ENCODE results near the gene DPF1.
A peak's percentile ranks its signal among the peaks of the same experiment; 100 is the strongest.

DPF1 gene

GRCh38 chr19:38197937-38198704 lies 25.9 kb downstream of the DPF1 start:
- H3K27ac ChIP-seq: peak overlapping the region; percentile 51; the same call in 1 of the 2 replicates
- ChIA-PET CTCF (interaction anchor here (0.6 kb wide), 1 partner anchor 122 kb away, joined by 3 read pairs; no protein-coding TSS in a partner anchor), POLR2A (ENCODE audit: low non-redundant PET) (no interaction called here)
- DNase-seq (ENCODE audit: low spot score): no peak
- TF ChIP-seq, protein P1, sequence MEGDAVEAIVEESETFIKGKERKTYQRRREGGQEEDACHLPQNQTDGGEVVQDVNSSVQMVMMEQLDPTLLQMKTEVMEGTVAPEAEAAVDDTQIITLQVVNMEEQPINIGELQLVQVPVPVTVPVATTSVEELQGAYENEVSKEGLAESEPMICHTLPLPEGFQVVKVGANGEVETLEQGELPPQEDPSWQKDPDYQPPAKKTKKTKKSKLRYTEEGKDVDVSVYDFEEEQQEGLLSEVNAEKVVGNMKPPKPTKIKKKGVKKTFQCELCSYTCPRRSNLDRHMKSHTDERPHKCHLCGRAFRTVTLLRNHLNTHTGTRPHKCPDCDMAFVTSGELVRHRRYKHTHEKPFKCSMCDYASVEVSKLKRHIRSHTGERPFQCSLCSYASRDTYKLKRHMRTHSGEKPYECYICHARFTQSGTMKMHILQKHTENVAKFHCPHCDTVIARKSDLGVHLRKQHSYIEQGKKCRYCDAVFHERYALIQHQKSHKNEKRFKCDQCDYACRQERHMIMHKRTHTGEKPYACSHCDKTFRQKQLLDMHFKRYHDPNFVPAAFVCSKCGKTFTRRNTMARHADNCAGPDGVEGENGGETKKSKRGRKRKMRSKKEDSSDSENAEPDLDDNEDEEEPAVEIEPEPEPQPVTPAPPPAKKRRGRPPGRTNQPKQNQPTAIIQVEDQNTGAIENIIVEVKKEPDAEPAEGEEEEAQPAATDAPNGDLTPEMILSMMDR (conservative IDR thresholded peaks at IDR 0.05; ENCODE audit: low read depth): no peak

GRCh38 chr19:38196948-38197656 lies 26.9 kb downstream of the DPF1 start:
- CTCF ChIA-PET: no interaction called here
- H3K27ac ChIP-seq: peak overlapping the region; percentile 51; the same call in 1 of the 2 replicates
- TF ChIP-seq, protein P1 (conservative IDR thresholded peaks at IDR 0.05; ENCODE audit: low read depth): no peak
- POLR2A ChIA-PET (ENCODE audit: low non-redundant PET): no interaction called here
- no peak for DNase-seq (ENCODE audit: low spot score)

GRCh38 chr19:38196245-38196837 lies 27.7 kb downstream of the DPF1 start:
- DNase-seq (ENCODE audit: low spot score): no peak
- peak overlapping the region; percentile 69 for H3K27ac ChIP-seq
- CTCF ChIA-PET: no interaction called here
- POLR2A ChIA-PET (ENCODE audit: low non-redundant PET): no interaction called here
- TF ChIP-seq, protein P1 (conservative IDR thresholded peaks at IDR 0.05; ENCODE audit: low read depth): no peak

DNA sequence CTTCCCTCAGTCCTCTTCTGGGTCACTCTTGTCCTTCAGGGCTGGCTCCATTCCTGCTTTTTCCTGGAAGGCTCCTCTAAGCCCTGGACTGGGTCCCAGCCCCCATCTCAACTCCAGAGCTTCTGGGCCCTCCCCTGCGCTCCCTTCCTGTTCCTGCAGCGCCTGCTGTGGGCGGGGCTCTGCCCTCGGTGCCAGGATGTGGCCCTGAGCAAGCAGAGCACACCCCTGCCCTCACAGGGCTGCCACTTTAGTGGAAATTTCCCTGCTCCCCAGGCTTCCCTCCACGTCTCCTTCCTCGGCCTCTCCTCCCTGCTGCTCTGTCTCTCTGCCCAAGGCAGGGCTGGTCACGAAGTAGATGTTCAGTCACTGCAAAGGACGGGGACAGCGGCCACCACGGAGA lies 28.8 kb downstream of the DPF1 start:
- ChIA-PET POLR2A (ENCODE audit: low non-redundant PET) (no interaction called here), CTCF (interaction anchor here (0.6 to 0.7 kb wide), 2 partner anchors 52 to 114 kb away, joined by 3 to 4 read pairs; no protein-coding TSS in a partner anchor)
- TF ChIP-seq, protein P1 (conservative IDR thresholded peaks at IDR 0.05; ENCODE audit: low read depth): no peak
- DNase-seq (ENCODE audit: low spot score): no peak
- peak overlapping the region; percentile 69 for H3K27ac ChIP-seq

- TF ChIP-seq, protein P1 (conservative IDR thresholded peaks at IDR 0.05; ENCODE audit: low read depth): no peak
- peak; percentile 73 for DNase-seq (ENCODE audit: low spot score)
- H3K27ac ChIP-seq: peak overlapping the region; percentile 69
- ChIA-PET CTCF (interaction anchor here (0.7 to 1.1 kb wide), 3 partner anchors 49 to 292 kb away, joined by 3 to 6 read pairs (median 5); no protein-coding TSS in a partner anchor), POLR2A (ENCODE audit: low non-redundant PET) (no interaction called here)
These were observed 29.8 kb downstream of the DPF1 start for GRCh38 chr19:38194061-38194701.

DNA sequence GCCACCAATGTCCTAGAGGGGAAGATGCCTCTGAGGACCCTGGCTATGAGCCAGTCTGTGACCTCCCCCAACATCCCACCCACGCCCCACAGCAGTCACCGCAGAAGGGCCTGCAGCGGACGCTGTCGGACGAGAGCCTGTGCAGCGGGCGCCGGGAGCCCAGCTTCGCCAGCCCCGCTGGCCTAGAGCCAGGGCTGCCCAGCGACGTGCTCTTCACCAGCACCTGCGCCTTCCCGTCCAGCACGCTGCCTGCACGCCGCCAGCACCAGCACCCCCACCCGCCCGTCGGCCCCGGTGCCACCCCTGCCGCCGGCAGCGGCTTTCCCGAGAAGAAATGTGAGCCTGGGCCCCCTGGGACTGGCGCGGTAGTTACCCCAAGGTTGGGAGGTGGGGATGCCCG lies 30.6 kb downstream of the DPF1 start:
- no peak for DNase-seq (ENCODE audit: low spot score)
- ChIA-PET CTCF (no interaction called here), POLR2A (ENCODE audit: low non-redundant PET) (no interaction called here)
- TF ChIP-seq, protein P1 (conservative IDR thresholded peaks at IDR 0.05; ENCODE audit: low read depth): no peak
- peak overlapping the region; percentile 69 for H3K27ac ChIP-seq

All from RWPE1 (cell line).